Vagina (tissue), 2 donors: ENCODE measurements around the gene OR2V2. TPM values are rescaled to one million over a fixed set of nuclear protein-coding genes. Genes with fewer than 3 reads are reported as not detected.

ENCODE experiments used
- DNase-seq, 2 donors: peaks; one replicate each; pipeline ENCODE4 v3.0.0-alpha.2; 2017; ENCODE audit errors: extremely low spot score in 2 of 2
- H3K27ac ChIP-seq: fragments of 200-600 bp; sonication (generic); one replicate; pipeline ENCODE4 v1.5.1; 2019
- H3K27me3 ChIP-seq: fragments of 200-600 bp; sonication (generic); one replicate; pipeline ENCODE4 v1.5.1; 2019
- H3K36me3 ChIP-seq, 2 donors: fragments of 200-600 bp; sonication (generic); one replicate each; pipeline ENCODE4 v1.5.1; 2017 to 2019
- H3K4me1 ChIP-seq: fragments of 200-600 bp; sonication (generic); one replicate; pipeline ENCODE4 v1.5.1; 2019
- H3K4me3 ChIP-seq, 2 donors: fragments of 200-600 bp; sonication (generic); 1 replicate in 1 of 2; 2 replicates in 1 of 2; pipeline ENCODE4 v1.5.1; 2016 to 2019
- H3K9me3 ChIP-seq: fragments of 200-600 bp; sonication (generic); one replicate; pipeline ENCODE4 v1.5.1; 2019
- CTCF ChIP-seq, 3 experiments: fragments of 450-650 bp in 2 of 3; fragments of 200-600 bp in 1 of 3; sonication (generic) in 1 of 3; IDR thresholded peaks; one replicate each; pipeline ENCODE4 v1.5.1; 2017 to 2019; ENCODE audit warnings: antibody characterized with exemption in 3 of 3, mild to moderate bottlenecking in 2 of 3, moderate library complexity in 2 of 3
- POLR2A ChIP-seq, 2 donors: fragments of 450-650 bp; IDR thresholded peaks; one replicate each; pipeline ENCODE4 v1.6.1; 2017; ENCODE audit warnings: antibody characterized with exemption in 2 of 2, mild to moderate bottlenecking in 2 of 2, moderate library complexity in 2 of 2
- POLR2AphosphoS5 ChIP-seq, 2 donors: sonication (generic); formaldehyde crosslinking; IDR thresholded peaks; one replicate each; pipeline ENCODE4 v1.9.0; 2017; ENCODE audit warnings: antibody characterized with exemption in 2 of 2, mild to moderate bottlenecking in 2 of 2, low read depth in 1 of 2; ENCODE audit not compliant: insufficient read depth in 1 of 2
- intact Hi-C: fragments of 100-400 bp; cut with DNase I; formaldehyde crosslinking; loops from one replicate; pipeline ENCODE4 v1.15.1; 2023
- total RNA-seq: library from RNA; depleted of rRNA; stranded (reverse); fragments of >200 nt; gene quantifications from one replicate; pipeline ENCODE4 v1.2.3, GENCODE V29; 2016

OR2V2 gene
- total RNA-seq, 1 donor from 2014 or later: not detected

GRCh38 chr5:181198106-181198685 is 50.8 kb downstream of the OR2V2 start:
- Histone ChIP-seq H3K4me1 (peaks cover 1% of the 10 kb centered on the region), H3K36me3 (no peaks in the 10 kb centered on the region), H3K27me3 (no peaks in the 10 kb centered on the region), H3K27ac (no peak overlapping the region), H3K4me3 (no peak overlapping the region), H3K9me3 (no peaks in the 10 kb centered on the region)
- TF ChIP-seq POLR2AphosphoS5 (IDR thresholded peaks at IDR 0.05; ENCODE audit: insufficient read depth in 1 of 2, low read depth in 1 of 2) (no peak), POLR2A (IDR thresholded peaks at IDR 0.05) (no peak), CTCF (IDR thresholded peaks at IDR 0.05) (no peak)
- no peak for DNase-seq
- intact Hi-C loops: loop anchor here (10.0 kb wide), 1 partner anchor 393 kb away; the partner anchor contains the start of gene MGAT1

GRCh38 chr5:181198905-181199519 is 51.6 kb downstream of the OR2V2 start:
- H3K9me3 ChIP-seq: no peaks in the 10 kb centered on the region
- DNase-seq: no peak
- H3K4me1 ChIP-seq: peaks cover 9% of the 10 kb centered on the region
- H3K27me3 ChIP-seq: no peaks in the 10 kb centered on the region
- no peaks in the 10 kb centered on the region for H3K36me3 ChIP-seq
- no peak for TF ChIP-seq POLR2A (IDR thresholded peaks at IDR 0.05)
- TF ChIP-seq CTCF (IDR thresholded peaks at IDR 0.05): no peak
- no peak for TF ChIP-seq POLR2AphosphoS5 (IDR thresholded peaks at IDR 0.05; ENCODE audit: insufficient read depth in 1 of 2, low read depth in 1 of 2)
- H3K27ac ChIP-seq: no peak overlapping the region
- intact Hi-C loops: loop anchor here (10.0 kb wide), 1 partner anchor 394 kb away; the partner anchor contains the start of gene MGAT1
- H3K4me3 ChIP-seq: no peak overlapping the region

GRCh38 chr5:181199881-181200638 is 52.7 kb downstream of the OR2V2 start:
- H3K4me1 ChIP-seq: peaks cover 14% of the 10 kb centered on the region
- no peak overlapping the region for H3K27ac ChIP-seq
- no peaks in the 10 kb centered on the region for H3K36me3 ChIP-seq
- H3K4me3 ChIP-seq: no peak overlapping the region
- TF ChIP-seq CTCF (IDR thresholded peaks at IDR 0.05): no peak
- no peak for TF ChIP-seq POLR2A (IDR thresholded peaks at IDR 0.05)
- TF ChIP-seq POLR2AphosphoS5 (IDR thresholded peaks at IDR 0.05; ENCODE audit: insufficient read depth in 1 of 2, low read depth in 1 of 2): no peak
- DNase-seq: no peak
- no peaks in the 10 kb centered on the region for H3K27me3 ChIP-seq
- intact Hi-C loops: loop anchor here (10.0 kb wide), 1 partner anchor 395 kb away; the partner anchor contains the start of gene MGAT1
- H3K9me3 ChIP-seq: no peaks in the 10 kb centered on the region

- H3K36me3 ChIP-seq: no peaks in the 10 kb centered on the region
- intact Hi-C loops: no loop called here
- no peak for TF ChIP-seq POLR2AphosphoS5 (IDR thresholded peaks at IDR 0.05; ENCODE audit: insufficient read depth in 1 of 2, low read depth in 1 of 2)
- H3K4me3 ChIP-seq: no peak overlapping the region
- H3K4me1 ChIP-seq: peaks cover 22% of the 10 kb centered on the region
- H3K27ac ChIP-seq: no peak overlapping the region
- H3K9me3 ChIP-seq: no peaks in the 10 kb centered on the region
- H3K27me3 ChIP-seq: no peaks in the 10 kb centered on the region
- no peak for DNase-seq
Measured at GRCh38 chr5:181200816-181201215, 53.4 kb downstream of the OR2V2 start.

GRCh38 chr5:181203093-181203711 is 55.8 kb downstream of the OR2V2 start:
- Histone ChIP-seq H3K4me1 (peaks cover 29% of the 10 kb centered on the region), H3K36me3 (no peaks in the 10 kb centered on the region), H3K27ac (peak overlapping the region; percentile 87), H3K4me3 (peak overlapping the region; percentile 64 to 83), H3K27me3 (no peaks in the 10 kb centered on the region), H3K9me3 (no peaks in the 10 kb centered on the region)
- DNase-seq: no peak
- TF ChIP-seq CTCF (IDR thresholded peaks at IDR 0.05): no peak
- peak; percentile 22 to 50 for TF ChIP-seq POLR2AphosphoS5 (IDR thresholded peaks at IDR 0.05; ENCODE audit: insufficient read depth in 1 of 2, low read depth in 1 of 2)
- intact Hi-C loops: no loop called here
